ENCODE measurements around the gene SLC2A1.

GRCh38 chr1:42886046-42886739 is 72.5 kb downstream of the SLC2A1 start:
- TF ChIP-seq CTCF (IDR thresholded peaks at IDR 0.05) (no peak), POLR2A (IDR thresholded peaks at IDR 0.05) (no peak)

All from uterus (tissue), 2 donors.